ENCODE results near the gene NOS1AP.

- TF ChIP-seq GATA2 (IDR thresholded peaks at IDR 0.05; ENCODE audit: low read depth, low read length) = no peak
- TF ChIP-seq GATA3 (IDR thresholded peaks at IDR 0.05; ENCODE audit: low read depth, low read length) = no peak
Observed at GRCh38 chr1:162366671-162367070, 297.2 kb downstream of the NOS1AP start.
